Stimulated activated memory B cell treated with anti-CD40 and anti-IgM and Interleukin-4, amounts not matched to agents 10 μg/mL and 1 μg/mL and 100 μg/mL, for 72 hours (primary cell): Measurements from ENCODE around the gene FAAP20.

Experiments
- ATAC-seq: fragments of 150-1000 bp; cut with Tn5 transposase; 2 replicates; pipeline ENCODE4 v1.10.0; 2021
- H3K27ac Mint-ChIP-seq: one replicate; pipeline ENCODE4 v1.8.0; 2022; ENCODE audit warnings: mild to moderate bottlenecking, mixed read lengths
- H3K27me3 Mint-ChIP-seq: one replicate; pipeline ENCODE4 v1.8.0; 2022; ENCODE audit warnings: mixed read lengths
- H3K36me3 Mint-ChIP-seq: one replicate; pipeline ENCODE4 v1.8.0; 2022; ENCODE audit warnings: mixed read lengths
- H3K4me1 Mint-ChIP-seq: one replicate; pipeline ENCODE4 v1.8.0; 2022; ENCODE audit warnings: mixed read lengths
- H3K4me3 Mint-ChIP-seq: one replicate; pipeline ENCODE4 v1.8.0; 2022; ENCODE audit warnings: mild to moderate bottlenecking, moderate library complexity, mixed read lengths
- H3K9me3 Mint-ChIP-seq: one replicate; pipeline ENCODE4 v1.8.0; 2022; ENCODE audit warnings: mixed read lengths

FAAP20 gene

GRCh38 chr1:2233468-2233867 is 38.9 kb upstream of the FAAP20 start:
- no peaks in the 10 kb centered on the region for H3K9me3 Mint-ChIP-seq
- no peak for ATAC-seq
- peak overlapping the region; percentile 73 for H3K4me3 Mint-ChIP-seq
- H3K27me3 Mint-ChIP-seq = no peaks in the 10 kb centered on the region
- H3K27ac Mint-ChIP-seq = peak overlapping the region; percentile 89
- H3K4me1 Mint-ChIP-seq = peaks cover 89% of the 10 kb centered on the region
- peaks cover 7% of the 10 kb centered on the region for H3K36me3 Mint-ChIP-seq

GRCh38 chr1:2232916-2233438 is 38.4 kb upstream of the FAAP20 start:
- Mint-ChIP-seq H3K27ac (peak overlapping the region; percentile 89), H3K36me3 (peaks cover 7% of the 10 kb centered on the region)

GRCh38 chr1:2232255-2232915 is 37.8 kb upstream of the FAAP20 start:
- Mint-ChIP-seq H3K36me3 (peaks cover 7% of the 10 kb centered on the region), H3K9me3 (no peaks in the 10 kb centered on the region), H3K27me3 (no peaks in the 10 kb centered on the region), H3K4me3 (peak overlapping the region; percentile 82), H3K4me1 (peaks cover 84% of the 10 kb centered on the region), H3K27ac (peak overlapping the region; percentile 89)
- ATAC-seq = no peak

More at GRCh38 chr1:2232916-2233438, 38.4 kb upstream of the FAAP20 start:
- H3K4me1 Mint-ChIP-seq = peaks cover 89% of the 10 kb centered on the region
- ATAC-seq = no peak
- H3K27me3 Mint-ChIP-seq = no peaks in the 10 kb centered on the region
- H3K9me3 Mint-ChIP-seq = no peaks in the 10 kb centered on the region
- peak overlapping the region; percentile 82 for H3K4me3 Mint-ChIP-seq

- ATAC-seq = no peak
- Mint-ChIP-seq H3K27ac (peak overlapping the region; percentile 89), H3K4me1 (peaks cover 77% of the 10 kb centered on the region), H3K9me3 (no peaks in the 10 kb centered on the region), H3K4me3 (peak overlapping the region; percentile 82), H3K36me3 (peaks cover 7% of the 10 kb centered on the region), H3K27me3 (no peaks in the 10 kb centered on the region)
Observed at GRCh38 chr1:2231532-2232254, 37.1 kb upstream of the FAAP20 start.

- Mint-ChIP-seq H3K4me3 (peak overlapping the region; percentile 82), H3K9me3 (no peaks in the 10 kb centered on the region), H3K36me3 (peaks cover 7% of the 10 kb centered on the region), H3K27me3 (no peaks in the 10 kb centered on the region), H3K4me1 (peaks cover 69% of the 10 kb centered on the region), H3K27ac (peak overlapping the region; percentile 89)
- ATAC-seq = no peak
Observed at GRCh38 chr1:2230781-2231531, 36.4 kb upstream of the FAAP20 start.

- Mint-ChIP-seq H3K27me3 (no peaks in the 10 kb centered on the region), H3K4me3 (peak overlapping the region; percentile 82), H3K27ac (peak overlapping the region; percentile 89), H3K9me3 (no peaks in the 10 kb centered on the region), H3K36me3 (peaks cover 7% of the 10 kb centered on the region), H3K4me1 (peaks cover 61% of the 10 kb centered on the region)
- ATAC-seq = no peak
Observed at GRCh38 chr1:2229911-2230731, 35.5 kb upstream of the FAAP20 start.

- H3K9me3 Mint-ChIP-seq = no peaks in the 10 kb centered on the region
- H3K36me3 Mint-ChIP-seq = peaks cover 7% of the 10 kb centered on the region
- peak overlapping the region; percentile 82 for H3K4me3 Mint-ChIP-seq
- H3K27me3 Mint-ChIP-seq = no peaks in the 10 kb centered on the region
- H3K4me1 Mint-ChIP-seq = peaks cover 55% of the 10 kb centered on the region
- peak overlapping the region; percentile 63 for H3K27ac Mint-ChIP-seq
- peak; percentile 4 for ATAC-seq
Observed at GRCh38 chr1:2229037-2229864, 34.7 kb upstream of the FAAP20 start.

GRCh38 chr1:2228694-2229036 is 34.1 kb upstream of the FAAP20 start:
- no peak for ATAC-seq
- Mint-ChIP-seq H3K27me3 (no peaks in the 10 kb centered on the region), H3K9me3 (no peaks in the 10 kb centered on the region), H3K27ac (peak overlapping the region; percentile 63), H3K4me3 (peak overlapping the region; percentile 82), H3K36me3 (peaks cover 7% of the 10 kb centered on the region), H3K4me1 (peaks cover 53% of the 10 kb centered on the region)

- no peak for ATAC-seq
- peaks cover 7% of the 10 kb centered on the region for H3K36me3 Mint-ChIP-seq
- H3K27me3 Mint-ChIP-seq = no peaks in the 10 kb centered on the region
- H3K27ac Mint-ChIP-seq = peak within 1 kb of the TSS; percentile 63
- peak within 1 kb of the TSS; percentile 82 for H3K4me3 Mint-ChIP-seq
- H3K4me1 Mint-ChIP-seq = peaks cover 48% of the 10 kb centered on the region
- no peaks in the 10 kb centered on the region for H3K9me3 Mint-ChIP-seq
Observed at GRCh38 chr1:2228157-2228594, 33.6 kb upstream of the FAAP20 start, which contains the start of gene SKI. SKI (plus strand) TSS chr1:2228319; CDS start chr1:2228767, 448 bp downstream.

- H3K27ac Mint-ChIP-seq = no peak overlapping the region
- H3K27me3 Mint-ChIP-seq = no peaks in the 10 kb centered on the region
- peaks cover 41% of the 10 kb centered on the region for H3K4me1 Mint-ChIP-seq
- no peaks in the 10 kb centered on the region for H3K9me3 Mint-ChIP-seq
- peak overlapping the region; percentile 75 for H3K4me3 Mint-ChIP-seq
- peaks cover 7% of the 10 kb centered on the region for H3K36me3 Mint-ChIP-seq
- peak; percentile 93 for ATAC-seq
Observed at GRCh38 chr1:2227346-2228156, 33.0 kb upstream of the FAAP20 start.

- H3K9me3 Mint-ChIP-seq = no peaks in the 10 kb centered on the region
- ATAC-seq = no peak
- no peaks in the 10 kb centered on the region for H3K27me3 Mint-ChIP-seq
- H3K36me3 Mint-ChIP-seq = peaks cover 3% of the 10 kb centered on the region
- H3K27ac Mint-ChIP-seq = peak overlapping the region; percentile 50
- peak overlapping the region; percentile 71 for H3K4me3 Mint-ChIP-seq
- peaks cover 33% of the 10 kb centered on the region for H3K4me1 Mint-ChIP-seq
Observed at GRCh38 chr1:2226525-2227345, 32.2 kb upstream of the FAAP20 start.

- no peak overlapping the region for H3K27ac Mint-ChIP-seq
- no peaks in the 10 kb centered on the region for H3K9me3 Mint-ChIP-seq
- no peak for ATAC-seq
- no peaks in the 10 kb centered on the region for H3K27me3 Mint-ChIP-seq
- H3K4me3 Mint-ChIP-seq = no peak overlapping the region
- H3K36me3 Mint-ChIP-seq = no peaks in the 10 kb centered on the region
- H3K4me1 Mint-ChIP-seq = peaks cover 14% of the 10 kb centered on the region
Observed at GRCh38 chr1:2224631-2225428, 30.3 kb upstream of the FAAP20 start.
